OCI-LY7 (cell line): Measurements from ENCODE around the gene RARS2.

Source experiments
- CTCF ChIP-seq: fragments of 200-600 bp; sonication (generic); conservative IDR thresholded peaks from 2 replicates; pipeline ENCODE4 v1.5.1; 2014; ENCODE audit warnings: mild to moderate bottlenecking, antibody characterized with exemption, low read length, moderate library complexity, mixed read lengths
- EZH2phosphoT487 ChIP-seq: fragments of 200-600 bp; sonication (generic); IDR thresholded peaks from 2 replicates; pipeline ENCODE4 v1.6.1; 2018; ENCODE audit warnings: low read depth, borderline replicate concordance, mild to moderate bottlenecking, mixed run types, antibody characterized with exemption, low read length, moderate library complexity, mixed read lengths

- no peak for TF ChIP-seq CTCF
- TF ChIP-seq EZH2phosphoT487, result no peak
Observed at GRCh38 chr6:87628424-87628823, 38.6 kb upstream of the RARS2 start.
